Activated T-cell treated with anti-CD3 and anti-CD28 coated beads for 4 hours (primary cell): ENCODE results near the gene ACY1.
"Not testable (repeated sequence)": the region's sequence is repeated elsewhere in the genome, so short reads cannot be mapped to it uniquely, and the experiment has no call there.

Experiments
- DNase-seq: peaks from one replicate; pipeline ENCODE4 v3.0.0-alpha.2; 2020

The ACY1 gene

GRCh38 chr3:52030714-52031310 lies 47.5 kb downstream of the ACY1 start:
- no peak for DNase-seq

- no peak for DNase-seq
Measured at GRCh38 chr3:52031896-52032295, 48.6 kb downstream of the ACY1 start.

- DNase-seq, result no peak
Measured at GRCh38 chr3:52032702-52033408, 49.5 kb downstream of the ACY1 start.

GRCh38 chr3:52033748-52034147 lies 50.4 kb downstream of the ACY1 start:
- DNase-seq, result not testable (repeated sequence)

- DNase-seq, result no peak
Measured at GRCh38 chr3:52034212-52034611, 50.9 kb downstream of the ACY1 start.

GRCh38 chr3:52034651-52035050 lies 51.3 kb downstream of the ACY1 start:
- no peak for DNase-seq

- DNase-seq, result no peak
Measured at GRCh38 chr3:52036222-52036694, 52.9 kb downstream of the ACY1 start.

- no peak for DNase-seq
Measured at GRCh38 chr3:52036829-52037228, 53.5 kb downstream of the ACY1 start.

GRCh38 chr3:52037291-52037690 lies 54.0 kb downstream of the ACY1 start:
- DNase-seq, result no peak

GRCh38 chr3:52038227-52038626 lies 54.9 kb downstream of the ACY1 start:
- no peak for DNase-seq
